ENCODE data around the gene DGKA. TPM values are rescaled to one million over a fixed set of nuclear protein-coding genes. Genes with fewer than 3 reads are reported as not detected.
A peak's percentile ranks its signal among the peaks of the same experiment; 100 is the strongest.

The DGKA gene
- total and polyA plus RNA-seq, 8 donors = 15.5 to 53.9 (median 23.4) TPM

DNA sequence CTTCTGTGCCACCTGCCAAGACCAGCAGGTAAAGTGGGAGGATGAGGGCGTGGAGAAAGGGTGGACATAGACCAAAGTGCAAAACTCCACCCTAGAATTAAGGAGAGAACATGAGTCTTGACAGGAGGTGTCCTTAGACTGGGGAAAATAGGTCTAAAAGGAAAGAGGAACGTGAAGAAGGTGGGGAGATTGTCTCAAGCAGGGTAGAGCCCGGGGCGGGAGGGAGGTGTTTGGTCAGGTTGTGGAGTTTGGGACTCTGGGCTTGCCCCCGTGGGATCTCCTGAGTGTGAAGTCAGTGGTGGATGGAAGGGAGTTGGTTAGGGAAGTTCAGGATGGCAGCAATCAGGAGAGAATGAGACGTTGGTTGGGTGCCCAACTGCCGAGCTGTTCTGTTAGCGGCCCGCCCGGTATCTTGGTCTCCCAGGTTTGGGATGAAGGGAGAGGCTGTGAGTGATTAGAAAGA is 386 bp downstream of the DGKA start:
- Histone ChIP-seq H3K36me3 (no peaks in the 10 kb centered on the region), H3K9me3 (no peaks in the 10 kb centered on the region), H3K27me3 (no peaks in the 10 kb centered on the region), H3K27ac (peak overlapping the region in 3 of 4 donors; percentile 49 to 73 (median 67)), H3K4me1 (peaks cover 11 to 26% (median 19%) of the 10 kb centered on the region in 3 donors), H3K4me3 (peak overlapping the region; percentile 57 to 78 (median 74))
- no peak for ATAC-seq
- TF ChIP-seq, protein P1, sequence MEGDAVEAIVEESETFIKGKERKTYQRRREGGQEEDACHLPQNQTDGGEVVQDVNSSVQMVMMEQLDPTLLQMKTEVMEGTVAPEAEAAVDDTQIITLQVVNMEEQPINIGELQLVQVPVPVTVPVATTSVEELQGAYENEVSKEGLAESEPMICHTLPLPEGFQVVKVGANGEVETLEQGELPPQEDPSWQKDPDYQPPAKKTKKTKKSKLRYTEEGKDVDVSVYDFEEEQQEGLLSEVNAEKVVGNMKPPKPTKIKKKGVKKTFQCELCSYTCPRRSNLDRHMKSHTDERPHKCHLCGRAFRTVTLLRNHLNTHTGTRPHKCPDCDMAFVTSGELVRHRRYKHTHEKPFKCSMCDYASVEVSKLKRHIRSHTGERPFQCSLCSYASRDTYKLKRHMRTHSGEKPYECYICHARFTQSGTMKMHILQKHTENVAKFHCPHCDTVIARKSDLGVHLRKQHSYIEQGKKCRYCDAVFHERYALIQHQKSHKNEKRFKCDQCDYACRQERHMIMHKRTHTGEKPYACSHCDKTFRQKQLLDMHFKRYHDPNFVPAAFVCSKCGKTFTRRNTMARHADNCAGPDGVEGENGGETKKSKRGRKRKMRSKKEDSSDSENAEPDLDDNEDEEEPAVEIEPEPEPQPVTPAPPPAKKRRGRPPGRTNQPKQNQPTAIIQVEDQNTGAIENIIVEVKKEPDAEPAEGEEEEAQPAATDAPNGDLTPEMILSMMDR (IDR thresholded peaks at IDR 0.05) = no peak
- no peak for FAIRE-seq
- WGBS, 2 donors = 6 to 13% methylated on average over 10 of the region's 10 CpGs
- intact Hi-C loops (cut with DNase I) = loop anchor here in 1 of 3 donors (10.0 kb wide), 1 partner anchor 187 kb away; the partner anchor contains the start of gene GDF11
- peak in 1 of 6 donors; percentile 32 for DNase-seq

DNA sequence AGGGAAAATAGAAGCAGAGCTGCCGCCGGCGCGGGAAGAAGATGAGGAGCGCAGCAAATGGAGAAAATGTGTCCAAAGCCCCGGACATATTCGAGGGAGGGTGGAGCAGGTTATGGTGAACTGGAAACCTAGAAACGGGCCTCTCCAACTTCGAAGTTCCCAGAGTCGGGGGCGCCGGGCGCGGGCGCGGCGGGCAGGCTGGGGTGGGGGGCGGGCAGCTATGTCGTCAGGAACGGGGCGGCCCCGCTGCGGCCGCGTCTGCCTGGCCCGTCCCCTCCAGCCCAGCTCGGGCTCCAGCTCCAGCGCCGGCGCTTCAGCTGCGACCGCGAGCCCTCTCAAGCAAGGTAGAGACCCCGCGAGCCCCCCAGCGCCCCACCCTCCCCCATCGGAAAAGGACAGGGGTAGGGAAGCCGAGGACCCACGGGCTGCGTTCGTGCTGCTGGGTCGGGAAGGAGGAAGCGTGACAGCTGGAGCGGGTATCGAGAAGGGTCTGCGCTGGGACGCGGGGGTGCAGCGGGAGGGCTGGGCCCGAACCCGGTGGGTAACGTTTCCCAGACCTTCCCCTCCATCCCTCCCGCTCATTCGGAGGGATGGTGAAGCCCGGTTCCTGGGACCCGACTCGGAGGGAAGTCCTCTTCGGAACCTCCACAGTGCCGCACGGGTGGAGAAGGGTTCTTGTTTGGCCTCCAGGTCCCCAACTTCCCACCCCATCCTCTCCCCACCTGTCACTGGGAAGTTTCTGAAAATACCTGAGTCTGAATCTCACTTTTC is 1.0 kb downstream of the DGKA start:
- intact Hi-C loops (cut with DNase I) = loop anchor here in 1 of 3 donors (10.0 kb wide), 1 partner anchor 187 kb away; the partner anchor contains the start of gene GDF11
- ATAC-seq (peak; percentile 35 to 62 (median 50)), DNase-seq (peak; percentile 34 to 87 (median 58)), FAIRE-seq (no peak)
- Histone ChIP-seq H3K4me1 (peaks cover 11 to 26% (median 19%) of the 10 kb centered on the region in 3 donors), H3K36me3 (no peaks in the 10 kb centered on the region), H3K27me3 (no peaks in the 10 kb centered on the region), H3K27ac (peak overlapping the region; percentile 13 to 73 (median 58)), H3K9me3 (no peaks in the 10 kb centered on the region), H3K4me3 (peak overlapping the region; percentile 57 to 78 (median 74))
- TF ChIP-seq, protein P1 (IDR thresholded peaks at IDR 0.05) = no peak
- 1% methylated on average over 52 to 60 of the region's 60 CpGs for WGBS, 2 donors

- FAIRE-seq = no peak
- TF ChIP-seq, protein P1 (IDR thresholded peaks at IDR 0.05) = no peak
Observed at GRCh38 chr12:55932551-55932910, 1.6 kb downstream of the DGKA start.

DNA sequence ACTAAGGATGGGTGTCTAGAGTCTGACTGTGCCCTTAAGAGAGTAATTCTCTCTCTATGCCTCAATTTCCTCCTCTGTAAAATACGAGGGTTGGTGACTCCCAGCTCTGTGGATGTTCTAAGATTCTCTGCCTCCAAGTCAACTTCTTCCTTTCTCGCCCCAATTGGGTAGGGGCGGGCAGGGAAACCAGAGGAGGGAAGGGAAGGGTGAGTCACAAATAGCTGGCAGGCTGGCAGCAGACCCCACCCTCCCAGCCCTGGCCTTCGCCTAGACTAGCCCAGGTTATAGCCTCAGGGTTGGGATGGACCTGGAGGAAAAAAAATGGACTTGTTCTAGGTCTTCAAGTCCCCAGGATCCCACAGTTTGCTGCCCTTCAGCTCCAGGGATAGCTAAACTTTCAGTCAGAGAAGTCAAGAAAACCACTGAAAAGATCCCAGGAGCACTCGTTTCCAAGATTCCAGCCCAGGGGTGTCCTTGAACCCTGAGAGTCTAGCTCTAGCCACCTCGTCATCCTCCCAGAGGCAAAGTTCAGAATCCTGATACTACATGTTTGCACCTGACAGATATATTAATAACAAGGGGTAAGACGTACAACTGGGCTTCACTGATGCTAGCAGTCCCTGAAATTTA is 2.3 kb downstream of the DGKA start:
- Histone ChIP-seq H3K36me3 (no peaks in the 10 kb centered on the region), H3K27me3 (no peaks in the 10 kb centered on the region), H3K9me3 (no peaks in the 10 kb centered on the region), H3K4me3 (peak overlapping the region in 1 of 4 donors; percentile 3), H3K4me1 (peaks cover 11 to 23% (median 19%) of the 10 kb centered on the region in 3 donors), H3K27ac (no peak overlapping the region)
- FAIRE-seq = no peak
- ATAC-seq = no peak
- no peak for DNase-seq
- TF ChIP-seq, protein P1 (IDR thresholded peaks at IDR 0.05) = no peak
- intact Hi-C loops (cut with DNase I) = loop anchor here in 1 of 3 donors (10.0 kb wide), 1 partner anchor 188 kb away; the partner anchor contains the start of gene GDF11
- WGBS, 2 donors = 60 to 63% methylated on average over 7 of the region's 7 CpGs

More at GRCh38 chr12:55932551-55932910, 1.6 kb downstream of the DGKA start:
- intact Hi-C loops (cut with DNase I) = loop anchor here in 1 of 3 donors (10.0 kb wide), 1 partner anchor 188 kb away; the partner anchor contains the start of gene GDF11
- DNase-seq = no peak
- WGBS, 2 donors = 3 to 4% methylated on average over 4 of the region's 4 CpGs
- Histone ChIP-seq H3K27me3 (no peaks in the 10 kb centered on the region), H3K4me3 (peak overlapping the region; percentile 57 to 78 (median 74)), H3K36me3 (no peaks in the 10 kb centered on the region), H3K9me3 (no peaks in the 10 kb centered on the region), H3K4me1 (peaks cover 11 to 26% (median 19%) of the 10 kb centered on the region in 3 donors), H3K27ac (no peak overlapping the region)
- ATAC-seq = peak; percentile 14 to 39 (median 20)

All from pancreas (tissue), 10 donors.